VCaP (cell line): ENCODE data around the gene TNFRSF21.

Experiments
- H3K27ac ChIP-seq: fragments of 450-650 bp; 2 replicates; pipeline ENCODE4 v1.5.1; 2017
- TF ChIP-seq, protein P1 (sequence below): fragments of 450-650 bp; conservative IDR thresholded peaks from 2 replicates; pipeline ENCODE4 v1.5.1; 2017; ENCODE audit warnings: mild to moderate bottlenecking, moderate library complexity

TNFRSF21 gene

DNA sequence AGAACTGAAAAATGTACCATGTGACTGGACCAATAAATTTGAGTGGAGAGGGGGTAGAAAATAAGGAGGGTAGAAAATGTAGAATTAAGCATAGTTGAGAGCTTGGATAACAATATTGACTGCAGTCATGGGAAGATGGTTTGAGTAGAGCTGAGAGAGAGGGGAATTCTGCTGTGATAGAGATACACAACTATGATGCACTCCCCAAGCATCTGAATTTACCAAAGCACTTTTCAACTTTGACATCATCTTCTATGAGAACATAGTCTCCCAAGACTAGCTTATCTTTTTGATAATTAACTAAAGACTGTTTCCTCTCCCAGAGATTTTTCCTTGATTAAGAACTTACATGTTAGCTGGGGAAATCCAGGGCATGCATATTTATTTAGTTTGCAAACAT, 103.1 kb downstream of the TNFRSF21 start:
- TF ChIP-seq, protein P1, sequence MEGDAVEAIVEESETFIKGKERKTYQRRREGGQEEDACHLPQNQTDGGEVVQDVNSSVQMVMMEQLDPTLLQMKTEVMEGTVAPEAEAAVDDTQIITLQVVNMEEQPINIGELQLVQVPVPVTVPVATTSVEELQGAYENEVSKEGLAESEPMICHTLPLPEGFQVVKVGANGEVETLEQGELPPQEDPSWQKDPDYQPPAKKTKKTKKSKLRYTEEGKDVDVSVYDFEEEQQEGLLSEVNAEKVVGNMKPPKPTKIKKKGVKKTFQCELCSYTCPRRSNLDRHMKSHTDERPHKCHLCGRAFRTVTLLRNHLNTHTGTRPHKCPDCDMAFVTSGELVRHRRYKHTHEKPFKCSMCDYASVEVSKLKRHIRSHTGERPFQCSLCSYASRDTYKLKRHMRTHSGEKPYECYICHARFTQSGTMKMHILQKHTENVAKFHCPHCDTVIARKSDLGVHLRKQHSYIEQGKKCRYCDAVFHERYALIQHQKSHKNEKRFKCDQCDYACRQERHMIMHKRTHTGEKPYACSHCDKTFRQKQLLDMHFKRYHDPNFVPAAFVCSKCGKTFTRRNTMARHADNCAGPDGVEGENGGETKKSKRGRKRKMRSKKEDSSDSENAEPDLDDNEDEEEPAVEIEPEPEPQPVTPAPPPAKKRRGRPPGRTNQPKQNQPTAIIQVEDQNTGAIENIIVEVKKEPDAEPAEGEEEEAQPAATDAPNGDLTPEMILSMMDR, result no peak
- no peak overlapping the region; the same call in 1 of the 2 replicates for H3K27ac ChIP-seq

DNA sequence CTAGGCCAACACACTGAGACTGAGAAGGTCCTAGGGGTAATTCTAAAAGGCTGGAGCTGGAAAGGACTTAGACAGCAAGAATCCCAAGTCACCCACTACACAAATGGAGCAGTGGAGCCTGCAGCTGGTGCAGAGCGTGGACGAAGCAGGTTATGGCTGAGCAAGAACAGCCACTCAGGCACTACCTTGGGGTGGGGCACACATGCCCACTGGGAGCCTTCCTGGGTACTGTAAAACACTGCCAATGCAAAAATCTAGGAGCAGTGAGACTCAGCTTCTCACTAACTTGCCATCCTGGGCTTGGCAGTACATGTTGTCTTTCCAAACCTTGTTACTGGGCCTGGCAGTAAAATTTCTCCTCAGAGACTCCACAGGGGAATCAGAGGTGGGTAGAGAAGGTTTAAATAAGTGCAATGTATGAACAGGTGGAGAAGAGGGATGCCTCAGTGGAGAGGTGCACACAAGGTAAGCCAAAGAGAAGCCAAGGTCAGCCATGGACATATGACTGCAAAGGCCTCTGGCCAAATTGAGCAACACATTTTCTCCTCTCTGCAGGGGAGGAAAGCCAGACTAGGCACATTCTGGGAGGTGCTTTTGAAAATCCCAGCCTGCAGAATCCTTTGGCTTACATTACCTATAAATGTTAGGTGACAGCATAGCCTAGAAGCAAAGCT, 105.6 kb downstream of the TNFRSF21 start:
- TF ChIP-seq, protein P1, result no peak
- no peak overlapping the region for H3K27ac ChIP-seq

DNA sequence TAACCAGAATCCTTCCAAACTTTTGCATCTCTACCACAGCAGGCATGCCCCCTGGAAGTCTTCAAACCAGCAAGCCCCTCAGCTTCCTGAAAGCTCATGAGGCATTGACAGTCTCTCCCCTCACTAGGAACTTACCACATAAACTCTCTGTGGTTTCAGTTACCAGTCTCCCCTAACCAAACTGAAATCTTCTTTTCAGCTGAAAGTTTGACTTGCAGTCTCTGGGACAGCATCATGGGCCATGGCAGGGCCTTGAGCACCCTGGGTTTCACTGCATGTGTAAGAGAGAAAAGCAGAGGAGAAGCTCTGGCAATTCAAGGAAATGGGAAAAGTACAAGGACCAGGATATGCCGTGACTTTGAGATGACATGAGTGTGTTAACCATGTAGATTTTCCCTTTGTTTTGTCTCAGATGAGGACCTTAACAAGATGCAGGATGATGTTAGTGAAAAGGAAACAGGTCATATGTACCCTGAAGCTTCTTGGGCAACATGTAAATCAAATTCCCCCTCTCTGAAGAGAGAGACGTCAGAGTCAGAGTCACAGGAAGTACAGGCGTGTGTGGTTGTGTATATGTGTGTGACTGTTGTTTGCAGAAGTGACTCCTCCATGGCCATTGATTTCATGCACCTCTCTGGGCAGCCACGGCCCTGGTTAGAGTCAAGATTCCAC, 106.3 kb downstream of the TNFRSF21 start:
- H3K27ac ChIP-seq, result no peak overlapping the region
- TF ChIP-seq, protein P1, result no peak

DNA sequence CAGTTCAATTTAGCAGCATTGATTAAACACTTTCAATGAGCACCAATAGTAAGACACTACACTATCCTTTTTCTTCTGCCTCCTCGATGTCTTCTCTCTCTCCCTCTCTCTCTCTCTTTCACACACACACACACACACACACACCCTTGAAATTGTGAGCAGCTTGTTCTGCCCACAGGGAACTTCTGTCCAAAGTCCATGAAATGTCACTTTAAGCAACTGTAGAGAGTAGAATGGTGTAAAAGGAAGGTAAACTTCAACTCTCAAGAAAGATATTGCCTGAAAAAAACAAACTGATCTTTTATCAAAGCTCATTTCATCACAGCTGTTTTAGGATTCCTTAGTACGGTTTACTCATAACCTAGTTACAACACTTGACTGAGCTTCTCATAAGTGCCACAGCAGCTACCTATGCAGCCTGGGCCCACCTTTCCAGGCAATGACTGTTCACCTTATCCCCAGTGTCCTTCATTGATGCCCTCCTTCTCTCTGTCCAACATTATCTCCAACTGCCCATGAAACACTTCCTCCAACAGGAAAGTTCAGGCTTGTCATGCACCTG, 107.0 kb downstream of the TNFRSF21 start:
- TF ChIP-seq, protein P1, result no peak
- no peak overlapping the region for H3K27ac ChIP-seq

DNA sequence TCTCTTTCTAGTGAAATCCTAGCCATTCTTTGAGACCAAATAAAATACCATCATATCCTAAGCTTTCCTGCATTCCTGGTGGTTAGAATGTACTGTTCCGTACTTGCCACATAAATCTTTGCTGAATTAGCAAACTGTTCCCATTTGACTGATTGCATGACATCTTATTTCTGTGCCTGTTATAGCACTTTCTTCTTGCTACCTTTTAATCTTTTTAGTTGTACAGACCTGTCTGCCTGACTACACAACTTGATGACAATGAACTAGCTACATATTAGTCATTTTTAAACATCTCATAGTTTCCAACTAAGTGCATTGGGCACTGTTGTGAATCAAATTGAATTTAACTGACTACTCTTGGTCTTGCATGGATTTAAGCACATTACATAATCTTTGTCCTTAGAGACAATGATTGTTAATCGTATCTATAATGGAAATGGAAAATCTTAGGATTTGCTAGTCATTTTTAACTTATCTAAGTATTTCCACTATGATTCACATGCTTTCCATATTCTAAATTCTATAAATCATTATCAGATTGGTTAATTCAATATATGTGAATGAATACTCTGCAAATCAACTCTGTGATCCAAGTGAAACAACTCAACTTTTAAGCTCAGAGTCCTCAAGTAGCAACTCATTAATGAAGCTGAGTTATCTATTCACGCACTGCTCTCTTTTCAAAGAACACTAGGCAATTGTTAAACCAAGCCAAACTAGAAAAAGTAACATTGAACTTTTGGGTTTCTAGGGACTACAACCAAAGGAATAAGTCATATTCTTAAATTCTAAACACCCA, 109.0 kb downstream of the TNFRSF21 start:
- TF ChIP-seq, protein P1, result no peak

DNA sequence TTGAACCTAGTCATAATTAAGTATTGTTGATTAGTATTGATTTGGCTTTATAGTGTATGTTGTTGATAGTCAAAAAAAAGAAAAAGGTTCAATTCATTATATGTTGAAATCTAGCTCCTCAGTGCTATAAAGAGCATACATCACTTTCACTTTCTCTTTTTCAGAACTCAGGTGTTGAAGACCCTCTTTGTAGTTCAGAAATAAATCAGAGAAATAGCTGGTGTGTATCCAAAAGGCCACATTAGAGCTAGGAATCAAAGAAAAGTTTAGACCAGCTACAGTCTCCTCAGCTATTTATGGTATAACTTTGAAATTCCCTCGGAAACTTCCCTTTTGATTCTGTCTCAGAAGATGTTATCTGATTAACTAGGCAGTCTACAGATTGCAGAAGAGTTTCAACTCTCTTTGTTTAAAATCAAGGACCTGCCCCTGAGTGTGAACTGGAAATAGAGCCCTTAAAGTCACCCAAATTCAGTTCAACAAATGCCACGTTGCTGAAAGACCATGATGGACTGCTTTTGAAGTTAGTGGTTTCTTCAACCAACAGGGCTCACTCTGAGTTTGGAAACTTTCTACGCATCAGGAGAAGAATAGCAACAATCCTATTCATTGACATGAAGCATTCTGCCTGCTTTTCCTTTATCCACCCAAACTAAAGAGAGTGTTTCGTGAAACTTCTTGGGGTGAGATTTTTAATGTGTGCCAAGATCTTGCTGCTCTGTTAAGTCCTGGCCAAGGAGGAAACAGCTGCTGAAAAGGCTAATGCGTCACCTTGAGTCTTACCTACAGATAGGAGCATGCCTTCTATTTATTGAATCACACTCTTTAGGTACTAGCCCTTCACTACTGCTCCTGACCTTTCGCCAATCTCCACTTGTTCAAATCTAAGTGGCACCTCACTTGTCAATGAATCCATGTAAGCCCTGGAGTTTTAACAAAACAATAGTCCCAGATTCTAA, 111.7 kb downstream of the TNFRSF21 start:
- TF ChIP-seq, protein P1, result no peak
- H3K27ac ChIP-seq, result no peak overlapping the region

More for the DNA sequence above, 109.0 kb downstream of the TNFRSF21 start:
- H3K27ac ChIP-seq, result no peak overlapping the region
